Spinal cord (tissue), 10 donors: ENCODE data around the gene SEMA6A. TPM values are rescaled to one million over a fixed set of nuclear protein-coding genes. Genes with fewer than 3 reads are reported as not detected.

ENCODE experiments used
- DNase-seq, 6 donors: peaks; one replicate each; pipeline versions ENCODE4 v3.0.0 to v3.0.0-alpha.2; 2013 to 2015; ENCODE audit warnings: low spot score in 6 of 6, low read depth in 4 of 6
- H3K27ac ChIP-seq: one replicate; pipeline ENCODE4 v1.5.1; 2013; ENCODE audit warnings: low read depth, low read length, control low read depth
- H3K27me3 ChIP-seq: one replicate; pipeline ENCODE4 v1.6.1; 2013; ENCODE audit warnings: low read length; ENCODE audit not compliant: control insufficient read depth, insufficient read depth
- H3K36me3 ChIP-seq: one replicate; pipeline ENCODE4 v1.6.1; 2013; ENCODE audit warnings: low read length; ENCODE audit not compliant: control insufficient read depth, insufficient read depth
- H3K4me1 ChIP-seq: one replicate; pipeline ENCODE4 v1.6.1; 2013; ENCODE audit warnings: low read length; ENCODE audit not compliant: control insufficient read depth, insufficient read depth
- H3K4me3 ChIP-seq: one replicate; pipeline ENCODE4 v1.5.1; 2013; ENCODE audit warnings: low read depth, low read length, control low read depth
- H3K9me3 ChIP-seq: one replicate; pipeline ENCODE4 v1.6.1; 2013; ENCODE audit warnings: low read length; ENCODE audit not compliant: control insufficient read depth, insufficient read depth
- WGBS: methylation state at CpG from one replicate; pipeline ENCODE4 v1.1.5; 2013; ENCODE audit warnings: missing lambda C conversion rate; ENCODE audit not compliant: insufficient coverage; 5-methylcytosine and 5-hydroxymethylcytosine counted together
- polyA plus RNA-seq, 2 donors: library from polyadenylated mRNA; unstranded; fragments of 120-200 nt; gene quantifications; one replicate each; pipeline ENCODE4 v1.2.1, GENCODE V29; 2013; ENCODE audit not compliant: insufficient read length in 2 of 2
- total RNA-seq, 2 donors: library from RNA; depleted of rRNA in 1 of 2; stranded (reverse); fragments of 120-200 nt in 1 of 2; fragments of >200 nt in 1 of 2; gene quantifications; one replicate each; pipeline versions ENCODE4 v1.2.3 to v1.2.4, GENCODE V29; 2013 to 2014
- donor health status: healthy.

Gene SEMA6A
- total and polyA plus RNA-seq, 4 donors: 52.8 to 135 (median 98.0) TPM

- Histone ChIP-seq H3K27me3 (no peaks in the 10 kb centered on the region), H3K27ac (no peak overlapping the region), H3K36me3 (no peaks in the 10 kb centered on the region), H3K9me3 (no peaks in the 10 kb centered on the region), H3K4me1 (peaks cover 7% of the 10 kb centered on the region), H3K4me3 (no peak overlapping the region)
- 98% methylated on average over 5 of the region's 6 CpGs for WGBS
- no peak for DNase-seq
Observed at GRCh38 chr5:116579144-116579543, 4.5 kb upstream of the SEMA6A start.

- 91% methylated on average over 3 of the region's 3 CpGs for WGBS
- Histone ChIP-seq H3K4me1 (peaks cover 7% of the 10 kb centered on the region), H3K27ac (no peak overlapping the region), H3K4me3 (no peak overlapping the region), H3K27me3 (no peaks in the 10 kb centered on the region), H3K9me3 (no peaks in the 10 kb centered on the region), H3K36me3 (no peaks in the 10 kb centered on the region)
- no peak for DNase-seq
Observed at GRCh38 chr5:116578676-116579075, 4.1 kb upstream of the SEMA6A start.

DNA sequence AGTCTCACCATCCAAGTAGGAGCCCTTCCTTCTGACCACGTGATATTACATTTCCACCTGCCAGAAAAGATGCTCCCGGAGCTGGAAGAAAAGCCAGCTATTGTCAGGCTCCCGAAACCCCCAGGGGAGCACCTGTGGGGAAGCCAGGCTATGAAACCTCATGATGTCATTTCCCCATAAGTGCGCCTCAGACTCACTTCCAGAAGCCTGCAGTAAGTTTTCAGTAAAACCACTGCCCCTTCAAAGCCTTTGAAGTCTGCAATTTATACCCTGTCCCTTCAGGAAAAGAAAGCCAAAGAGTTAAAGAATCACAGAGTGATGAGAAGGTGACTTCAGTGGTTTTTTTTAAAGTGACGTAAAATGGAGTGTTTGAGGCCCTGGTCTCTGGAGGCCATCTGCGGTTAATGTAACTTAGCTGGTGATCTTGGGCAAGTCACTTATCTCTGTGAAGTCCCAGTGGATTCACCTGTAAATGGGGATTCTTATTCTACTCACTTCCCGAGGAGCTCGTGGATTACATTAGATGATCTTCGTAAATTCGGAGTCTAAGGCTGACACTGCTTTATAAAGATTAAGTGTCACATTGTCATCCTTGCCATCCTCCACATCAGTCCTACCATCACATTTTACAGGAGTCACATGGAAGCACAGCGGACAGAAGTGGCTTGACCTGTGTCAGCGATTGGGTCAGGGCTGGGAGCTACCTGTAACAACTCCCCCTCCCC, 2.6 kb upstream of the SEMA6A start:
- 83% methylated on average over 8 of the region's 12 CpGs for WGBS
- peaks cover 7% of the 10 kb centered on the region for H3K4me1 ChIP-seq
- no peaks in the 10 kb centered on the region for H3K9me3 ChIP-seq
- H3K27me3 ChIP-seq: no peaks in the 10 kb centered on the region
- no peaks in the 10 kb centered on the region for H3K36me3 ChIP-seq
- H3K27ac ChIP-seq: no peak overlapping the region
- DNase-seq: peak in 1 of 6 donors; percentile 35
- no peak overlapping the region for H3K4me3 ChIP-seq

- peak overlapping the region; percentile 93 for H3K4me3 ChIP-seq
- H3K27me3 ChIP-seq: no peaks in the 10 kb centered on the region
- peak overlapping the region; percentile 87 for H3K27ac ChIP-seq
- DNase-seq: peak in 4 of 6 donors; percentile 72 to 96 (median 88)
- no peaks in the 10 kb centered on the region for H3K36me3 ChIP-seq
- under 1% methylated on average over 33 of the region's 44 CpGs for WGBS
- H3K4me1 ChIP-seq: peaks cover 7% of the 10 kb centered on the region
- no peaks in the 10 kb centered on the region for H3K9me3 ChIP-seq
Observed at GRCh38 chr5:116576053-116576713, 1.6 kb upstream of the SEMA6A start.

GRCh38 chr5:116575326-116576052, 866 bp upstream of the SEMA6A start:
- H3K27me3 ChIP-seq: no peaks in the 10 kb centered on the region
- WGBS: 0% methylated on average over 10 of the region's 33 CpGs

GRCh38 chr5:116573702-116574366, 789 bp downstream of the SEMA6A start:
- Histone ChIP-seq H3K36me3 (no peaks in the 10 kb centered on the region), H3K27me3 (no peaks in the 10 kb centered on the region), H3K4me3 (peak overlapping the region; percentile 93), H3K9me3 (no peaks in the 10 kb centered on the region), H3K27ac (peak overlapping the region; percentile 88), H3K4me1 (peaks cover 7% of the 10 kb centered on the region)
- 0% methylated on average over 59 of the region's 61 CpGs for WGBS
- DNase-seq: peak in 2 of 6 donors; percentile 75 to 77

More at GRCh38 chr5:116575326-116576052, 866 bp upstream of the SEMA6A start:
- peak overlapping the region; percentile 87 for H3K27ac ChIP-seq
- H3K36me3 ChIP-seq: no peaks in the 10 kb centered on the region
- no peaks in the 10 kb centered on the region for H3K9me3 ChIP-seq
- H3K4me3 ChIP-seq: peak overlapping the region; percentile 93
- peak in 3 of 6 donors; percentile 74 to 83 (median 74) for DNase-seq
- peaks cover 7% of the 10 kb centered on the region for H3K4me1 ChIP-seq

GRCh38 chr5:116573279-116573701, 1.3 kb downstream of the SEMA6A start:
- peaks cover 7% of the 10 kb centered on the region for H3K4me1 ChIP-seq
- peak overlapping the region; percentile 88 for H3K27ac ChIP-seq
- peak overlapping the region; percentile 93 for H3K4me3 ChIP-seq
- under 1% methylated on average over 32 of the region's 35 CpGs for WGBS
- H3K9me3 ChIP-seq: no peaks in the 10 kb centered on the region
- no peaks in the 10 kb centered on the region for H3K27me3 ChIP-seq
- no peak for DNase-seq
- no peaks in the 10 kb centered on the region for H3K36me3 ChIP-seq

GRCh38 chr5:116572350-116573278, 2.0 kb downstream of the SEMA6A start:
- H3K4me3 ChIP-seq: peak overlapping the region; percentile 93
- under 1% methylated on average over 54 of the region's 54 CpGs for WGBS

More at GRCh38 chr5:116572350-116573278, 2.0 kb downstream of the SEMA6A start:
- peaks cover 7% of the 10 kb centered on the region for H3K4me1 ChIP-seq
- H3K27ac ChIP-seq: peak overlapping the region; percentile 88
- DNase-seq: peak in 2 of 6 donors; percentile 81 to 83
- H3K9me3 ChIP-seq: no peaks in the 10 kb centered on the region
- H3K27me3 ChIP-seq: no peaks in the 10 kb centered on the region
- no peaks in the 10 kb centered on the region for H3K36me3 ChIP-seq
